Endothelial cell of hepatic sinusoid (primary cell): ENCODE data around the gene LRRC28.

ENCODE experiments used
- in situ Hi-C: cut with HindIII; loops from 2 replicates; pipeline ENCODE4 v1.10.0; 2017; ENCODE audit warnings: low sequenced_read_pairs

LRRC28 gene

DNA sequence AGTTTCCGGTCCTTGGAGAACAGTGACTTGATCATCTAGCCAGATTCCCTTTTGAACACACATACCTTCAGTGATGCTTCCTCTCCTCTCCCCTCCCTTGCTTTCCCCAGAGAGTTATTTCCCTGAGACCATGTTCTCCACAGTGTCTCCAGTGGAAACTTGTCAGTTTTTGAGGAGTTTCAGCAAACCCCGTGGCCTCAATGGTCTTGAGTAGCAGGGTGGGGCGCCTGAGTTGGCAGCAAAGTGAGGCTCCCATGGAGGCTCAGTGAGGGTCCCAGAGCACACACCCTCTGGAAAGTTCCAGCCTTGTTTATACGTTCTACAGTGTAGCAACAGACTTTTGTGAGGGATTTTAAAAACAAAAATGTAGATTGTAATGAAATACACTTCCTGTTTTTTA lies 135.1 kb downstream of the LRRC28 start:
- in situ Hi-C loops = no loop called here

DNA sequence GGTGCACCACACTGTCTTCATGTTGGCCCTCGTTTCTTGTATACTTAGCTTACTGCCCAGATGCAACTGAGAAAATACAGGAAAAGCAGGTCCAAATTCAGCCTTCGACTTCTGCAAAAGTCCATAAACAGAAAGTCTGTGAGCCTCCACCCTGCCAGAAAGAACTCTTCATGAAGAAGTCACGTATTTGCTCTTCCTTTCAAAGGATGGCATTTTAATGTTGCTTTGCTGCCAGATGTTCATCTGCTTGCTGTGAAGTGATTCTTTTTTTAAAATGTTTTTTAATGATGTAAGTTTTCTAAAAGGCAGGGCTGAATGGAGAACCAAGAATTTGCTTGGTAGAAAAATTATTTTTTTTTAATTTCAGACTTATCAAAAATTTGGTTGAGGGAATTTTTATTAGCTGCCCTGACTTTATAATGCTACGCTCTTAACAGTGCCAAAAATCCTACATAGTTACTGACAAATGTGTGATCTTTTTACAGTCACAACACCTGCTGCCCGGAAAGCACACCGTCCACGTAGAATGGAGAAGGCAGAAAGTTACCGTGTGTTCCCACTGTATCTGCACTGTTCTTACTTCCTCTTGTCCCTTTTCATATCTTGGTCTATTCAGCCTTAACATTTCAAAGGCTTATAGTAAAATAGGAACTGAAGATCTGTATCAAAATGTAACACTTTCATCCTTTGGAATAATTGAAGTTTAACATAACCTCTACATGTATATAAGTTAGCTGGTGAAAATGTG lies 136.3 kb downstream of the LRRC28 start:
- in situ Hi-C loops = no loop called here

- in situ Hi-C loops = no loop called here
Observed at GRCh38 chr15:99390667-99391066, 139.4 kb downstream of the LRRC28 start.

GRCh38 chr15:99393641-99394040 lies 142.4 kb downstream of the LRRC28 start:
- in situ Hi-C loops = no loop called here

- in situ Hi-C loops = no loop called here
Observed at GRCh38 chr15:99396375-99396774, 145.1 kb downstream of the LRRC28 start.

DNA sequence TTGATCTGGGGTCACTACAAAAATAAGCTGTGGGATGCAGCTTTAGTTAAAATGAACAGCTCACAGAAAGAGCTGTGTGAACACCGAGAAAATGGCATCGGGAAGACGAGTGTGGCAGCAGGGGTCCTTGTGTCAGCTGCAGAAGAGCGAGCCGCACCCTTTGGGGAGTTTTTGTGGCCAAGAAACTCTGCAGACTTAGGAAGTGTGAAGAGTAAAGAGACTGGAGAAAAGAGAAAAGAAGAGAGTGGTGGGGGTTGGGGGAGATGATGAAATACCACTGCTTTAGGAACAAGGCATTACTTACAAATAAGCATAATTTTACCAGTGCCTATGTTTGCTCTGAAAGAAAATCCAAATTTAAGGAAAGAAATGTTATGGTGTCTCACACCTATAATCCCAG lies 147.8 kb downstream of the LRRC28 start:
- in situ Hi-C loops = no loop called here

GRCh38 chr15:99399618-99400017 lies 148.3 kb downstream of the LRRC28 start:
- in situ Hi-C loops = loop anchor here (10.0 kb wide), 2 partner anchors 85 to 285 kb away; no protein-coding TSS in a partner anchor

DNA sequence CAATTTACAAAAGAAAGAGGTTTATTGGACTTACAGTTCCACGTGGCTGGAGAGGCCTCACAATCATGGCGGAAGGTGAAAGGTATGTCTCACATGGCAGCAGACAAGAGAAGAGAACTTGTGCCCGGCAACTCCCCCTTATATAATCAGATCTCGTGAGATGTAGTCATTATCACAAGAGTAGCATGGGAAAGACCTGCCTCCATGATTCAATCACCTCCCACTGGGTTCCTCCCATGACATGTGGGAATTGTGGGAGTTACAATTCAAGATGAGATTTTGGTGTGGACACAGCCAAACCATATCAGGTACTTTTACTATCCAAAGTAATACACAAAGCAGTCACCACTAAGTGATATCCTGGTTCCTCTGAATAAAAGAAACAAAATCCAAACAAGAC lies 149.9 kb downstream of the LRRC28 start:
- in situ Hi-C loops = loop anchor here (10.0 kb wide), 2 partner anchors 84 to 284 kb away; no protein-coding TSS in a partner anchor

- in situ Hi-C loops = loop anchor here (10.0 kb wide), 2 partner anchors 83 to 283 kb away; no protein-coding TSS in a partner anchor
Observed at GRCh38 chr15:99402014-99402729, 150.9 kb downstream of the LRRC28 start.

GRCh38 chr15:99403597-99403996 lies 152.3 kb downstream of the LRRC28 start:
- in situ Hi-C loops = loop anchor here (10.0 kb wide), 2 partner anchors 81 to 281 kb away; no protein-coding TSS in a partner anchor

GRCh38 chr15:99404454-99404853 lies 153.2 kb downstream of the LRRC28 start:
- in situ Hi-C loops = loop anchor here (10.0 kb wide), 2 partner anchors 80 to 280 kb away; no protein-coding TSS in a partner anchor

GRCh38 chr15:99406120-99406519 lies 154.8 kb downstream of the LRRC28 start:
- in situ Hi-C loops = loop anchor here (10.0 kb wide), 2 partner anchors 79 to 279 kb away; no protein-coding TSS in a partner anchor

- in situ Hi-C loops = loop anchor here (10.0 kb wide), 2 partner anchors 78 to 278 kb away; no protein-coding TSS in a partner anchor
Observed at GRCh38 chr15:99406716-99407487, 155.6 kb downstream of the LRRC28 start.

DNA sequence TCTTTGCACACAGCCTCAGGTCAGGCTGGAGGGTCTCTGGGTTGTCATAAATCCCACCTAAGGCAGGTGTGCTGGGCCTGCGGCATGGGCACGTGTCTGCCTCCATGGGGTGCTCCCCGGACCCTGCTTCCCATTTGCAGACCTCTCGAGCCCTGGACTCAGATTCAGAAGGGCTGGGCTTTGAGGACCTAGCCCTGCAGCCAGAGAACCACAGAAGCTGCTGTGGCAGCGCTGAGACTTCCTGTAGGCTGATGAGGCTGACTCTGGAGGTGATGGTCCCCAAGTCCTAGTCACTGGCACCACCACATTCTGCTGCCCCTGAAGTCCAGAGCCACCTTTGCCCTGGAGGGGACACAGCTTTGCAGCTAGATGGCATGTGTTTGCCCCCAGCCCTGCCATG lies 156.4 kb downstream of the LRRC28 start:
- in situ Hi-C loops = loop anchor here (10.0 kb wide), 2 partner anchors 77 to 277 kb away; no protein-coding TSS in a partner anchor

DNA sequence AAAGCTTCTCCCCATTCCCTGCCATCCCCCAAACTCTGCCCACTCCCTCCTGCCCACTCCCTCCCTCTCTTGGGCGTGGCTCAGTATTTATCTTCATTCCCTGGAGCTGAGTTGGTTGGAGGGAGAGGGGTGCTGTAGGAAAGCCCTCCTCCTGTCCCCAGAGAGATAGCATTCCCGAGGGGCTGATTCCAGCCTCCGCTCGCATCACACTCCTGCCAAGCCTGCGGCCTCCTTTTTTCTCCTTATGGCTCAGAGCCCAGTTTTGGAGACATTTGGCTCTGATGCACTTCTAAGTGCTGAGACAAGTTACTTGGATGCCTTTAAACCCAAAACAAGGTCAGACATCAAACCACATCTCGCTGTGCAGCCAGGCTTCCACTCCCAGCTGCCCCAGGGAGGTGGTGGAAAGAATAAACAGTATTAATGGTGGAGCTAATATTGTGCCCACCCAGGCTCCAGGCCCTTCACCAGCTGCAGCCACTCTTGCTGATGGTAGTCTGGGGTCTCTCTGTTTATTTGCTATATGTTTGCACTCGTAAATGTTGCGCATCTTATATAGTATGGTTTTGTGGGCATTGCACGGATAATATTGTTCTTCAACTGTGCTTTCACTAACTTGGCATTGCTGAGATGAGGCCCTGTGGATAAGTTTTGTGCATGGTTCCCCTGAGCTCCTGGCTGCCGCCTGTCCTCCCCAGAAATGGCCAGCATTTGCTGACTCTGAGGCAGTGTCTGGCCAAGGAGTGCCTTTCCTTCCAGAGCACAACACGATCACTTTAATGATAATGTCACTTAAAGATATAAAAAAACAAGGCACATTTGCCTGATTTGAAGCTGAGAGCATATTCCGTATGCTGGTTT lies 157.2 kb downstream of the LRRC28 start:
- in situ Hi-C loops = loop anchor here (10.0 kb wide), 2 partner anchors 76 to 276 kb away; no protein-coding TSS in a partner anchor

DNA sequence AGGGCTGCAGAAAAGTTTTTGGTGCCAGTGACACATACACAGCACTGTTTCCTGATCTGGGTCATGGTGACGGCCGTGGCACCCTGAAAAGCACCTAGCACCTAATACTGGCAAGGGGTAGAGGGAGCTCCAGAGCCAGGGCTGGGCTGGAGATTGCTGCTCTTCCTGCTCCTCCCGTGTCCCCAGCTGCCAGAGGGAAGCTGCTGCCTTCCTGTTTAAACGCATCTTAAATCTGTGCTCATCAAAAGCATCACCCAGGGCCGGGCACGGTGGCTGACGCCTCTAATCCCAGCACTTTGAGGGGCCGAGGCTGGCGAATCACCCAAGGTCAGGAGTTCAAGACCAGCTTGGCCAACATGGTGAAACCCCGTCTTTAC lies 157.8 kb downstream of the LRRC28 start:
- in situ Hi-C loops = loop anchor here (10.0 kb wide), 2 partner anchors 76 to 276 kb away; no protein-coding TSS in a partner anchor

DNA sequence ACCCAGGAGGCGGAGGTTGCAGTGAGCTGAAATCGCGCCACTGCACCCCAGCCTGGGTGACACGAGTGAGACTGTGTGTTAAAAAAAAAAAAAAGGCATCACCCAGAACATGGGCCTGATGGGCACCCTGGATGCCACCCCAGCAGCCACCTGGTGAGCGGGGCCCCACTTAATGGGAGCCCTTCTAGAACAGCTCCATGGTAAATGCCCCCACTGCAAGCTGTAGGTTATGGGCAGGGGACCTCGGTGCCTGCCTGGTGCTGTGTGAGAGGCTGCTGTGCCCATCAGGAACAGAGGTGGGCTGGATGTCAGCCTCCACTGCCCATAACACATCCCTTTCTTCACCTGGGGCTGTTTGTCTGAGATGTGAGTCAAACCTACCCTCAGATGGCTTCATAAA lies 158.3 kb downstream of the LRRC28 start:
- in situ Hi-C loops = loop anchor here (10.0 kb wide), 2 partner anchors 75 to 275 kb away; no protein-coding TSS in a partner anchor

- in situ Hi-C loops = no loop called here
Observed at GRCh38 chr15:99410477-99410876, 159.2 kb downstream of the LRRC28 start.

- in situ Hi-C loops = no loop called here
Observed at GRCh38 chr15:99411234-99411633, 160.0 kb downstream of the LRRC28 start.

DNA sequence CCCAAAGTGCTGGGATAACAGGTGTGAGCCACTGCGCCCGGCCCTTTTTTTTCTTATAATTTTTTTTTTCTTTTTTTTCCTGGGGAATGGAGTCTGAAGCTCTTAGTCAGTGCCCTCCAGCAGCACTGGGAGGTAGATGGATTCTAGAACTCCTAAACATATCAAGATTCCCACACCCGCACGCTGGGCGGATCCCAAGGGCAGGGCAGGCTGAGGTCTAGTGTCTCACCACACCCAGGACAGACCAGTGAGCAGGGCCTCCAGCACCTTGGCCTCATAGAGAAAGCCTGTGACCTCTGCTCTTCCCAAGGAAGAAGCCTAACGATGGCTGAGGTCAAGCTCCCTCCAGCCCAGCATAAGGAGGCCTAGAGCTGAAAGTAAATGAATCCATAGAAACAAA lies 160.8 kb downstream of the LRRC28 start:
- in situ Hi-C loops = no loop called here
